Skeletal muscle tissue (tissue), 4 donors: Measurements from ENCODE around the gene DOCK6. TPM values are rescaled to one million over a fixed set of nuclear protein-coding genes. Genes with fewer than 3 reads are reported as not detected.

Experiments used
- H3K27ac ChIP-seq: one replicate; pipeline ENCODE4 v1.7.0; 2013; ENCODE audit warnings: mild to moderate bottlenecking, low read depth, low read length, inconsistent platforms
- H3K27me3 ChIP-seq, 3 donors: one replicate each; pipeline ENCODE4 v1.7.0; 2013; ENCODE audit warnings: low read length in 3 of 3; ENCODE audit not compliant: control insufficient read depth in 3 of 3, insufficient read depth in 3 of 3
- H3K36me3 ChIP-seq, 3 donors: one replicate each; pipeline ENCODE4 v1.7.0; 2013; ENCODE audit warnings: low read length in 3 of 3; ENCODE audit not compliant: control insufficient read depth in 3 of 3, insufficient read depth in 3 of 3
- H3K4me1 ChIP-seq, 3 donors: one replicate each; pipeline ENCODE4 v1.7.0; 2013; ENCODE audit warnings: low read length in 3 of 3, mild to moderate bottlenecking in 3 of 3; ENCODE audit not compliant: control insufficient read depth in 3 of 3, insufficient read depth in 3 of 3
- H3K4me3 ChIP-seq, 3 donors: one replicate each; pipeline ENCODE4 v1.7.0; 2013; ENCODE audit warnings: low read length in 3 of 3
- H3K9ac ChIP-seq, 3 donors: one replicate each; pipeline ENCODE4 v1.7.0; 2013; ENCODE audit warnings: low read length in 3 of 3, mild to moderate bottlenecking in 3 of 3, moderate library complexity in 2 of 3, low read depth in 1 of 3
- H3K9me3 ChIP-seq, 3 donors: one replicate each; pipeline ENCODE4 v1.7.0; 2013; ENCODE audit warnings: low read length in 3 of 3; ENCODE audit not compliant: control insufficient read depth in 3 of 3
- total RNA-seq: library from RNA; depleted of rRNA; stranded (reverse); fragments of >200 nt; gene quantifications from one replicate; pipeline ENCODE4 v1.2.3, GENCODE V29; 2014
- donor health status: Osteomylitis.

Gene DOCK6
- total RNA-seq, 1 donor from 2014 or later: 16.2 TPM

GRCh38 chr19:11274533-11275086 lies 12.3 kb upstream of the DOCK6 start:
- H3K9ac ChIP-seq: no peak overlapping the region
- H3K36me3 ChIP-seq: no peaks in the 10 kb centered on the region
- no peak overlapping the region for H3K4me3 ChIP-seq
- H3K4me1 ChIP-seq: peaks cover 0 to 3% (median 0%) of the 10 kb centered on the region in 3 donors
- no peaks in the 10 kb centered on the region for H3K9me3 ChIP-seq
- H3K27me3 ChIP-seq: no peaks in the 10 kb centered on the region
- no peak overlapping the region for H3K27ac ChIP-seq

- Histone ChIP-seq H3K4me3 (no peak overlapping the region), H3K9ac (no peak overlapping the region), H3K27me3 (no peaks in the 10 kb centered on the region), H3K27ac (no peak overlapping the region), H3K4me1 (peaks cover 0 to 2% (median 0%) of the 10 kb centered on the region in 3 donors), H3K36me3 (no peaks in the 10 kb centered on the region), H3K9me3 (no peaks in the 10 kb centered on the region)
Measured at GRCh38 chr19:11273989-11274388, 11.7 kb upstream of the DOCK6 start.

- no peak overlapping the region for H3K4me3 ChIP-seq
- no peak overlapping the region for H3K27ac ChIP-seq
Measured at GRCh38 chr19:11273296-11273695, 11.0 kb upstream of the DOCK6 start.

GRCh38 chr19:11269408-11269807 lies 7.1 kb upstream of the DOCK6 start:
- no peak overlapping the region for H3K9ac ChIP-seq
- no peak overlapping the region for H3K4me3 ChIP-seq
- H3K9me3 ChIP-seq: no peaks in the 10 kb centered on the region
- H3K27ac ChIP-seq: peak overlapping the region; percentile 36
- H3K27me3 ChIP-seq: peaks cover 0 to 4% (median 0%) of the 10 kb centered on the region in 3 donors
- no peaks in the 10 kb centered on the region for H3K36me3 ChIP-seq
- peaks cover 2 to 13% (median 7%) of the 10 kb centered on the region in 3 donors for H3K4me1 ChIP-seq

More at GRCh38 chr19:11273296-11273695, 11.0 kb upstream of the DOCK6 start:
- Histone ChIP-seq H3K27me3 (no peaks in the 10 kb centered on the region), H3K4me1 (peaks cover 0 to 7% (median 3%) of the 10 kb centered on the region in 3 donors), H3K36me3 (no peaks in the 10 kb centered on the region), H3K9ac (no peak overlapping the region), H3K9me3 (no peaks in the 10 kb centered on the region)

- H3K4me1 ChIP-seq: peaks cover 4 to 15% (median 7%) of the 10 kb centered on the region in 3 donors
- H3K27ac ChIP-seq: peak overlapping the region; percentile 36
- H3K9ac ChIP-seq: no peak overlapping the region
Measured at GRCh38 chr19:11268783-11269267, 6.5 kb upstream of the DOCK6 start.

GRCh38 chr19:11267316-11268085 lies 5.2 kb upstream of the DOCK6 start:
- Histone ChIP-seq H3K9me3 (no peaks in the 10 kb centered on the region), H3K4me3 (no peak overlapping the region), H3K27me3 (peaks cover 2 to 9% (median 7%) of the 10 kb centered on the region in 3 donors), H3K4me1 (peaks cover 7 to 18% (median 7%) of the 10 kb centered on the region in 3 donors), H3K36me3 (no peaks in the 10 kb centered on the region), H3K27ac (no peak overlapping the region), H3K9ac (no peak overlapping the region)

More at GRCh38 chr19:11268783-11269267, 6.5 kb upstream of the DOCK6 start:
- Histone ChIP-seq H3K4me3 (no peak overlapping the region), H3K27me3 (peaks cover 0 to 4% (median 0%) of the 10 kb centered on the region in 3 donors), H3K36me3 (no peaks in the 10 kb centered on the region), H3K9me3 (no peaks in the 10 kb centered on the region)

- Histone ChIP-seq H3K36me3 (no peaks in the 10 kb centered on the region), H3K9ac (no peak overlapping the region), H3K4me3 (no peak overlapping the region), H3K27me3 (peaks cover 8 to 17% (median 15%) of the 10 kb centered on the region in 3 donors), H3K9me3 (no peaks in the 10 kb centered on the region), H3K27ac (no peak overlapping the region), H3K4me1 (peaks cover 7 to 19% (median 7%) of the 10 kb centered on the region in 3 donors)
Measured at GRCh38 chr19:11265785-11266236, 3.5 kb upstream of the DOCK6 start.

- Histone ChIP-seq H3K27me3 (peaks cover 8 to 17% (median 15%) of the 10 kb centered on the region in 3 donors), H3K9ac (no peak overlapping the region), H3K36me3 (no peaks in the 10 kb centered on the region), H3K9me3 (no peaks in the 10 kb centered on the region), H3K4me1 (peaks cover 7 to 19% (median 7%) of the 10 kb centered on the region in 3 donors), H3K27ac (no peak overlapping the region), H3K4me3 (no peak overlapping the region)
Measured at GRCh38 chr19:11265177-11265784, 3.0 kb upstream of the DOCK6 start.

GRCh38 chr19:11264452-11265176 lies 2.3 kb upstream of the DOCK6 start:
- Histone ChIP-seq H3K36me3 (no peaks in the 10 kb centered on the region), H3K4me1 (peaks cover 7 to 19% (median 7%) of the 10 kb centered on the region in 3 donors), H3K9me3 (no peaks in the 10 kb centered on the region), H3K9ac (no peak overlapping the region), H3K27me3 (peaks cover 8 to 17% (median 15%) of the 10 kb centered on the region in 3 donors), H3K27ac (no peak overlapping the region), H3K4me3 (no peak overlapping the region)
